HG03159 (cell line): ENCODE results near the gene ARHGAP42.
"Not testable (repeated sequence)": the region's sequence is repeated elsewhere in the genome, so short reads cannot be mapped to it uniquely, and the experiment has no call there.

ENCODE experiments used
- ATAC-seq: cut with Tn5 transposase; IDR thresholded peaks from one replicate; pipeline ENCODE4 v1.9.1; 2021; ENCODE audit warnings: mild to moderate bottlenecking, moderate library complexity; ENCODE audit not compliant: unreplicated experiment

The ARHGAP42 gene

DNA sequence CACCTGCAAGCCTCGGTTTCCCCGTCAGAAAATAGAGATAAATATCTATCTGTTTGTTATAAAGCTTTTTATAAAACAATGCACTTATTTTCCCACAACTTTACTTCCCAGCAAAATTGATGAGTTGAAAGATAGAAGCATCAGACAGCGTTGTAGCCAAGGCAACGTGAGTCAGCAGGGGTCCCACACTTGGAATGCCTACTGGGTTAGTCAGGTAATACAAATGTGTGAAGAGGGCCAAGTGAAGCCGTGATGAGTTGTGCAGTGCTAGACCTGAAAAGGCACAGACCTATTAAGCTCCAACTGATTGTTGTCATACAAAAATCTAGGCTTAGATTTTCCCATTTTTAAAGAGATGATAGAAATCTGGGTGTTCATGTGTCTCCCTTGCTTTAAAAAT is 323.8 kb downstream of the ARHGAP42 start:
- no peak for ATAC-seq

DNA sequence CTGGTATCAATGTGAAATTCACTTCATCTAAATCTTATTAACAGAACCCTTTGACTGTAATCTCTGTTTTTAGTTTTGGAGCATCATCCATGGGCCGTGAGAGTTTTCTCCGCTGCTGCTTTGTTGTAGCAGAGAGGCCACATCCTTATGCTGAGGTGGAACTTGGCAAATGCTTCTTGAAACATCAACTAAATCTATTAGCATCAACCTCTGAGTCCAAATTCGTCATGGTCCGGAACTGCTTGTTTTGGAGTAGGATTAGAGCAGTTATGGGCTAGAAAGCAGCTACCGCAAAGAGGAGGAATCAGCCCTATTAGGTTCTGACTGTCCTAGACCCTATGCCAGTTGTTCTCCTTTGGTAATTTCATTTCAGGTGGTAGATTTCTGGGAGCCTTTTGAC is 324.8 kb downstream of the ARHGAP42 start:
- no peak for ATAC-seq

DNA sequence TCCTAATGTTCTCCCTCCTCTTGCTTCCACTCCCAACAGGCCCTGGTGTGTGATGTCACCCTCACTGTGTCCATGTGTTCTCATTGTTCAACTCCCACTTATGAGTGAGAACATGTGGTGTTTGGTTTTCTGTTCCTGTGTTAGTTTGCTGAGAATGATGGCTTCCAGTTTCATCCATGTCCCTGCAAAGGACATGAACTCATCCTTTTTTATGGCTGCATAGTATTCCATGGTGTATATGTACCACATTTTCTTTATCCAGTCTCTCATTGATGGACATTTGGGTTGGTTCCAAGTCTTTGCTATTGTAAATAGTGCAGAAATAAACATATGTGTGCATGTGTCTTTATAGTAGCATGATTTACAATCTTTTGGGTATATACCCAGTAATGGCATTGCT is 326.6 kb downstream of the ARHGAP42 start:
- ATAC-seq = not testable (repeated sequence)

DNA sequence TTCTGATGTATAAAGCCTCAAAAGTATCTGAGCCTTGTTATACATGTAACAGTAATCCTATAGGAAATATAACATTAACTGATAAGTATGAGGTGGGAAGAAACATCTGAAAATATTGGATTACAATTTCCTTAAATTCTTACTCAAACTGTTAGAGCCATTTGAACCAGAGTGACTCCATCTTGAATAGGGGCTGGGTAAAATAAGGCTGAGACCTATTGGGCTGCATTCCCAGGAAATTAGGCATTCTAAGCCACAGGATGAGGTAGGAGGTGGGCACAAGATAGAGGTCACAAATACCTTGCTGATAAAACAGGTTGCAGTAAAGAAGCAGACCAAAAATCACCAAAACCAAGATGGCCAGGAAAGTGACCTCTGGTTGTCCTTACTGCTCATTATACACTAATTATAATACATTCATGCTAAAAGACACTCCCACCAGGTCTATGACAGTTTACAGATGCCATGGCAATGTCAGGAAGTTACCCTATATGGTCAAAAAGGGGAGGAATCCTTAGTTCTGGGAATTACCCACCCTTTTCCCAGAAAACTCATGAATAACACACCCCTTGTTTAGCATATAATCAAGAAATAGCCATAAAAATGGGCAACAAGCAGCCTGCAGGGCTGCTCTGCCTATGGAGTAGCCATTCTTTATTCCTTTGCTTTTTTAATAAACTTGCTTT is 327.7 kb downstream of the ARHGAP42 start:
- ATAC-seq = no peak

DNA sequence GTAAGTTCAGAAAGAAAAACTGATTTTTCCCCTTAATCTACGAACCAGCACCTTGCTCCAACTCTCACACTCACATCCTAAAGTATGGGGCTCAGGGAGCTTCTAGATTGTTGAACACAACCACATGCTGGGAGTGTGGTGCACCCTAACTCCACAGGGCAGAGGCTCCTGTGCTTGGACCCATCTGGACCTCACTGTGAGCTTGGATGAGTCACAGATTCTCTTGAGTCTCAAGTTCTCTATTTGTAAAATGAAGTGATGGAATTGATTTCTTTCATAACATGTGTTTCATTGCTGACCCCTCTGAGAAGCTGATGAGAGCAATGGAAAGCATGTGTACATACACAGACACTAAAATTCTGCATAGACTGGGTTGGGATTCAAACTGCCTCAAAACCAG is 332.8 kb downstream of the ARHGAP42 start:
- ATAC-seq = no peak

DNA sequence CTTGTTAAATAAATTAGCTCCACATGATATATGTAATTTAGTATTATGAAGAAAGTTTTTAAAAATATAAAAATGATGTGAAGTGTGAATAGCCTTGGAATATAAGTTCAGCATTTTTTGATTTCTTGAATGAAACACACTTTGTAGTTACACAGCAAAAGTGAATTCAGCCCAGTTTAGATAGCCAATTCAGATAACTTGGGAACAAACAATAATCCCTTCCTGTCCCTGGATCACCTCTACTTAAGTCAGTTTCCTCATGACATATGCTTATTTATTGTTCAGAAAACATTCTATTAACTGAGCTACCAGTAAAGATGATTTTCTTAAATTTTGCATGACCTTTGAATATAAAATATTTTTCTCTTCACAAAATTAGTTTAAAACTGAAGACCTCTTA is 335.2 kb downstream of the ARHGAP42 start:
- no peak for ATAC-seq

DNA sequence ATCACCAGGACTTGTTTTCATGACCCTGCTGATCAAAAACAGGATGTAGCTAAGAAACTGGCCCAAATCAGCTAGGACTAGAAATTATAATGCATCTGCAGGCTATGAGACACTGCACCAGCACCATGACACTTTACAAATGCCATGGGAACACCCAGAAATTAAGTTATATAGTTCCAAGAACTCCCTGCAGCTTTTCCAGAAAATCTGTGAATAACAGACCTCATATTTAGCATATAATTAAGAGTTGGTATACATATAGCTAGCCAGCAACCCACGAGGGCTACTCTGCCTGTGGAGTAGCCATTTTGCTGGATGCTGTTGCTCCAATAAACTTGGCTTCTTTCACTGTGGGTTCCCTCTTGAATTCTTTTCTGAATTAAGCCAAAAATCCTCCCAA is 341.6 kb downstream of the ARHGAP42 start:
- ATAC-seq = no peak

DNA sequence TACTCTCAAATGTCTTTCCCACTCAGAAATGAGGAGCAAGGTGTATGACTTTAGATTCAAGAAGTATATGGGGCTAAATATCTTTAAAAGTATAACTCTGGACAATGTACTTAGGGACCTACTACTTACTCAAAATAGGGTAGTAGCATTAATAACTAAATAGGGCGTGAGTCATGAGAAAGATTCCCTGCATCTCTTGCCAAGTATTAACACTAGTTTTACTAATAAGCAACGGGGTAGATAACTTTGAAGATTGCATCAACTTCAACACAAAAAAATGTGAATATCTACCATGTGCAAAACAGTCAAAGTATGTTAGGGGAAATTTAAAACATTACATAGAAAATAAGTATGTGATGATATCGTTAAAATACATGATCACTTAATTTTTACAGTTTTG is 342.9 kb downstream of the ARHGAP42 start:
- ATAC-seq = no peak

DNA sequence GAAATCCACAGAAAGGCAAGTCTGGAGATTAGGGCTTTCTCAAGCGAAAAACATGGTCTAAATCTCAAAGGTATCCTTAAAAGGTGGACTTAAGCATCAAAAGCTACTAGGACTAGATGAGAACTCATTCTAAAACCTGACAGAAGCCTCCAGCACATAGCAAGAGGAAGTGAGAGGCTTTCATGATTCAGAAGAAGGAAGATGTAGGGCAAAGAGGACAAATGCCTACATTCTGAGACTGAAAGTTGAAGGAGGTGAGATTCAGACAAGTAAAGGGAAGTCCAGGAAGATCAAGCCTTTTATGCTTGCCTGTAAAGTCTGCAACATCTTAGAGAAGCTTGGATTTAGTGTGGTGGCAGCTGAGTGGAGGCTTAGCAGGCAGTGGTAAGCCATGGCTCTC is 343.6 kb downstream of the ARHGAP42 start:
- ATAC-seq = peak; percentile 62

DNA sequence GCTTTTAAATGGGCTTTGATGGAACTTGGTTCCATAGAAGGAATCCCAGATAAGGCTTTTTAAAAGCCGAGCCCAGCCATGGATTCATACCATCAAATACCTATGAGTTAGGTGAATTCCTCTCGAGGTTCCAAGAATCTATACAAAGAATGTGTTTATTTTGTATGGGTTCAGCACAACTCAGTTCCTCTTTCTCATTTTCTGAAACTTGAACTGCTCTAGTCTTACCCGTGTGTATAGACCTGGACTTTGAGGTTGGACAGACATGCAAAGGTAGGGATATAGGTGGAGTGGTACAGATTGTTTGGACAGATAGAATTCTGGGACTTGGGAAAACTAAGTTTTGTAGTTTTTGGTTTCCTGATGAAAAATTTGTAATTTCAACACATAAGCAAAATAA is 344.6 kb downstream of the ARHGAP42 start:
- no peak for ATAC-seq

DNA sequence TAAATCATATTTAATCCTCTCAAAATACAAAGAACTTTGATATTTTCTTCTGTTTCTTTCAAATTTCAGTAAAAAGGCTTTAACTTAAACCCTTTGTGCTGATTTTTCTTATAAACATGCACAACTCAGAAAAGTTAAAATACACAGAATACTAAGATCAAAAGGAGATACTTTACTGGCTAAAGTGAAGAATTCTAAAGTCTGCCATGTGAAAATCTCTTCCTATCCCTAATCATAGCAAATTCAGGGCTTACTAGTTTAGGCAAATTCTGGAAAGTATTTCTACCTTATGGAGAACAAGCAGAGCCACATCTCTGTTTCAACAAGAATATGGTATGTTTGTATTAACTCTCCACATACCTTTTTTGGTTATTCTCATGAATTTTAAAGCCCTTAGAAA is 345.9 kb downstream of the ARHGAP42 start:
- no peak for ATAC-seq

DNA sequence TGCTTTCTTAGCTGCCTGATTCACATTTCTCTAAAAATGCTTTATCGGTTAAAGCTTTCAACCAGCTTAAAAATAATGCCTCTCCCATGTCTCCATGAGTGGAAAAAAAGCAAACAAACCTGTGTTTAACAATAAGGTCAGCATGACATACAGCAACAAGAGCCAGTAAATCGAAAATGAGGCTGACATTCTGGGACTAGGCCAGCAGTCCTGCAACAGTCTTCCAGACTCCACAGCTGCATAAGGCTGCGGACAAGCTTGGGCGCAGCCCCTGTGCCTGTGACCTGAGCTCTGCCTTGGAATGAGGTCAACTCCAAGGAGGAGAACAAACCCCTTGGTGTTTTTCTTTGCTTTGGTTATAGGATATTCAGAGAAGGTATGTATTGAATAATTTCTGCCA is 347.0 kb downstream of the ARHGAP42 start:
- ATAC-seq = no peak

DNA sequence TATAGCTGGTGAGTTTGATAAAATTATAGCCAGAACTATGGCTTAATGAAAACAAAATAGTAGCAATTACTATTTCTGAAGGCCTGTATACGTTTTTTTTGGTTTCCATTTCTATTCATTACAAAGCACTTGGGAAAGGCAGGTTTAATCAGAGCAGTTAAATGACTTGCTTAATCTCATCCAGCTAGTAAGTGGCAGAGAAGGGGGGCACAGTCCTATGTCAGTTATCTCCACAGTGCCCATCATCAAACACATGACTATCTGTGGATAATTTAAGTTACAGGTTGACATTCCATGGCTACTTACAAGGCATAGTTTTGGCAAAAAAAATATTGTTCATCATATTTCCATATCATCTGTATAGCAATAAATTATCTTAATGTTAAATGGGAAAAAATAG is 348.8 kb downstream of the ARHGAP42 start:
- ATAC-seq = no peak
